Pancreas (tissue), 10 donors: ENCODE measurements around the gene LORICRIN. TPM values are rescaled to one million over a fixed set of nuclear protein-coding genes. Genes with fewer than 3 reads are reported as not detected.

Experiments
- ATAC-seq, 4 donors: fragments of 200-7000 bp; cut with Tn5 transposase; one replicate each; pipeline versions ENCODE4 v1.8.0 to v1.9.1; 2020; ENCODE audit warnings: mild to moderate bottlenecking in 4 of 4, moderate library complexity in 4 of 4
- DNase-seq, 6 donors: peaks; one replicate each; pipeline ENCODE4 v3.0.0-alpha.2; 2020
- FAIRE-seq: peaks from 2 replicates; lab custom pipeline; 2012; peaks lifted over from hg19 to GRCh38; lab: Jason Lieb, UNC
- H3K27ac ChIP-seq, 4 donors: fragments of 200-600 bp; sonication (generic); 1 replicate in 3 of 4; 2 replicates in 1 of 4; pipeline versions ENCODE4 v1.5.0 to v1.8.0; 2020
- H3K27me3 ChIP-seq, 4 donors: fragments of 200-600 bp; one replicate each; pipeline ENCODE4 v1.8.0; 2021
- H3K36me3 ChIP-seq, 3 donors: fragments of 200-600 bp; sonication (generic) in 1 of 3; one replicate each; pipeline versions ENCODE4 v1.5.0 to v1.8.0; 2020 to 2021
- H3K4me1 ChIP-seq, 3 donors: fragments of 200-600 bp; one replicate each; pipeline ENCODE4 v1.8.0; 2021
- H3K4me3 ChIP-seq, 4 donors: fragments of 200-600 bp; sonication (generic) in 2 of 4; one replicate each; pipeline versions ENCODE4 v1.5.0 to v1.8.0; 2020 to 2021
- H3K9me3 ChIP-seq, 4 donors: fragments of 200-600 bp; one replicate each; pipeline ENCODE4 v1.8.0; 2021
- WGBS, 2 donors: extraction: QIAGEN DNeasy Blood & Tissue Kit; methylation state at CpG; one replicate each; pipeline ENCODE4 v1.1.7; 2013; 5-methylcytosine and 5-hydroxymethylcytosine counted together
- intact Hi-C, 3 donors: fragments of 100-400 bp; cut with DNase I; formaldehyde crosslinking; loops; one replicate each; pipeline versions ENCODE4 v1.11.1 to v1.14.2; 2022
- polyA plus RNA-seq, 2 donors: library from polyadenylated mRNA; stranded (reverse); fragments of 200-250 nt; gene quantifications; one replicate each; pipeline ENCODE4 v1.2.3, GENCODE V29; 2013
- total RNA-seq, 6 donors: library from RNA; stranded (reverse); fragmentation: NEBNext Ultra II Directional in 4 of 6; extraction: Animal tissue kit (Norgen Biotek cat#: 25700) in 4 of 6; gene quantifications; one replicate each; pipeline versions ENCODE4 v1.2.1 to v1.2.4, GENCODE V29; 2021 to 2023
- TF ChIP-seq, protein P1 (sequence below), 4 donors: fragments of 200-600 bp; sonication (generic) in 3 of 4; IDR thresholded peaks; one replicate each; pipeline versions ENCODE4 v1.5.0 to v1.8.0; 2021; ENCODE audit warnings: antibody characterized with exemption in 4 of 4
- donor health status: healthy with polysubstance abuse.
- donor health status: DM: no; HTN: no; CAD: no; lungs with moderate emphysema.
- donor health status: DM: no; HTN: no; CAD: no.
- donor health status: control.
- donor health status: control.
- donor health status: Bipolar disorder and iron deficiency.
- donor health status: DM: yes; HTN: yes; CAD: no.
- donor health status: DM: no; HTN: no; CAD: no.
- donor health status: DM: no; HTN: no; CAD: no.
- donor health status: DM: yes; HTN: yes; CAD: no.

The LORICRIN gene, protein sequence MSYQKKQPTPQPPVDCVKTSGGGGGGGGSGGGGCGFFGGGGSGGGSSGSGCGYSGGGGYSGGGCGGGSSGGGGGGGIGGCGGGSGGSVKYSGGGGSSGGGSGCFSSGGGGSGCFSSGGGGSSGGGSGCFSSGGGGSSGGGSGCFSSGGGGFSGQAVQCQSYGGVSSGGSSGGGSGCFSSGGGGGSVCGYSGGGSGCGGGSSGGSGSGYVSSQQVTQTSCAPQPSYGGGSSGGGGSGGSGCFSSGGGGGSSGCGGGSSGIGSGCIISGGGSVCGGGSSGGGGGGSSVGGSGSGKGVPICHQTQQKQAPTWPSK
- total RNA-seq (not detected), polyA plus RNA-seq (not detected)

DNA sequence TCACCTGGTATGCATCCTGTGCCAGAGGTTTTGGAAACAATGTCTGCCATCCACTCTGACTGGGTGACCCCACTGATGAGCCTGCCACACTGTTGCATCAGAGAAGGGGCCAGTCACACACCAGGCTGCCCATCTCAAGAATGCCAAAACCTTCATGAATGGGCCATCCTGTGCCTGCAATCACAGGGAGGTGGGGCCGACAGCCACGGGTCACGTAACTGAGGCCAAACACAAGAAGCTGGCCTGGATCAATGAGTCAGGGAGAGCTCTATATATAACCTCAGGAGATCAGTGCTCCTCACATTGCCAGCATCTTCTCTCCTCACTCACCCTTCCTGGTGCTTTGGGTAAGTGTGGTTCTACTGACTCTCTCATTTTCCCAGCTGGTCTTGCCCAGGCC lies at the start of gene LORICRIN:
TSS of gene LORICRIN (plus strand) at position 301 of the 400 bp plus-strand sequence. CDS start 1,263 bp downstream, outside the sequence.
- ATAC-seq = no peak

DNA sequence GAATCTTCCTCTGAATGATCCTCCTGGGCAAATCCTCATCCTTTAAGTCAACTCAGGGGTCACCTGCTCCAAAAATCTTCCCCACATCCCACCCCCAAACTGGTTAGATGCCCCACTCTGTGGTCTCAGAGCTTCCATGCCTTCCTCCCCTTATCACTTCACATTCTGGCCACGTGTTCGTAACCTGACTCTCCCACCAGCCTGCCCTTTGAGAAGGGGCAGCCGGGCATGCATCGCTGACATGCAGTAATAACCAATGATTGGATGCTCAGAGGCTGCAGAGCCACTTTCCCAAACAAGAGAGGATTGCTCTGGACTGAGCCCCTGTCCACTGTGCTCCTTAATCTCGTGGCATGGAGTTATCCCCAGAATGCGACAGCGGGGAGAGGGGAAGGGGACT lies 49.3 kb upstream of the LORICRIN start:
- Histone ChIP-seq H3K4me3 (no peak overlapping the region), H3K27ac (no peak overlapping the region), H3K36me3 (no peaks in the 10 kb centered on the region), H3K4me1 (no peaks in the 10 kb centered on the region), H3K27me3 (no peaks in the 10 kb centered on the region), H3K9me3 (no peaks in the 10 kb centered on the region)
- no peak for FAIRE-seq
- WGBS, 2 donors = 32 to 33% methylated on average over 7 of the region's 7 CpGs
- TF ChIP-seq, protein P1, sequence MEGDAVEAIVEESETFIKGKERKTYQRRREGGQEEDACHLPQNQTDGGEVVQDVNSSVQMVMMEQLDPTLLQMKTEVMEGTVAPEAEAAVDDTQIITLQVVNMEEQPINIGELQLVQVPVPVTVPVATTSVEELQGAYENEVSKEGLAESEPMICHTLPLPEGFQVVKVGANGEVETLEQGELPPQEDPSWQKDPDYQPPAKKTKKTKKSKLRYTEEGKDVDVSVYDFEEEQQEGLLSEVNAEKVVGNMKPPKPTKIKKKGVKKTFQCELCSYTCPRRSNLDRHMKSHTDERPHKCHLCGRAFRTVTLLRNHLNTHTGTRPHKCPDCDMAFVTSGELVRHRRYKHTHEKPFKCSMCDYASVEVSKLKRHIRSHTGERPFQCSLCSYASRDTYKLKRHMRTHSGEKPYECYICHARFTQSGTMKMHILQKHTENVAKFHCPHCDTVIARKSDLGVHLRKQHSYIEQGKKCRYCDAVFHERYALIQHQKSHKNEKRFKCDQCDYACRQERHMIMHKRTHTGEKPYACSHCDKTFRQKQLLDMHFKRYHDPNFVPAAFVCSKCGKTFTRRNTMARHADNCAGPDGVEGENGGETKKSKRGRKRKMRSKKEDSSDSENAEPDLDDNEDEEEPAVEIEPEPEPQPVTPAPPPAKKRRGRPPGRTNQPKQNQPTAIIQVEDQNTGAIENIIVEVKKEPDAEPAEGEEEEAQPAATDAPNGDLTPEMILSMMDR (IDR thresholded peaks at IDR 0.05) = no peak
- no peak for ATAC-seq
- no peak for DNase-seq
- intact Hi-C loops = no loop called here

More for the DNA sequence above, at the start of gene LORICRIN:
- 72 to 83% methylated on average over 3 of the region's 3 CpGs for WGBS, 2 donors
- no peaks in the 10 kb centered on the region for H3K36me3 ChIP-seq
- peaks cover 0 to 4% (median 4%) of the 10 kb centered on the region in 3 donors for H3K4me1 ChIP-seq
- DNase-seq = no peak
- H3K27me3 ChIP-seq = peaks cover 0 to 17% (median 7%) of the 10 kb centered on the region in 4 donors
- no peak within 1 kb of the TSS for H3K4me3 ChIP-seq
- no peak within 1 kb of the TSS for H3K27ac ChIP-seq
- H3K9me3 ChIP-seq = no peaks in the 10 kb centered on the region
- FAIRE-seq = no peak
- TF ChIP-seq, protein P1 (IDR thresholded peaks at IDR 0.05) = no peak
- intact Hi-C loops = no loop called here

DNA sequence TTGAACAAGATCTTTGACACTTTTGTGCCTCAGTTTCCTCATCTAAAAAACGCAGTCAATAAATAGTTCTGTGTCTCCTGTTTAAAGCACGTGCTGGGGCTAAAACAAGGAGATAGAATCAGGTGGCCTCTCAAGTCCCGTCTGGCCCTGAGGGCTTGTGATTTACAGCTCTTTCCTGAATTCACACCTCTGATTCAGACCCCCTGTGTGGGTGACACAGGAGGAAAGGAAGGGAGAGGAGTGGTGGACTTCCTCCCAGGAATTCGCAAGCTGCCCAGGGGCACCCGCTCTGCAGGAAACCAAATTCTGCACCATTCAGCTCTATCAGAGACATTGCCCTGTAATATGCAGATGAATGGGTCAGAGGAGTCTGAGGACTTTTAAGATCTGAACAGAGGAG lies 47.3 kb upstream of the LORICRIN start:
- Histone ChIP-seq H3K27ac (no peak overlapping the region), H3K27me3 (no peaks in the 10 kb centered on the region), H3K4me1 (no peaks in the 10 kb centered on the region), H3K9me3 (no peaks in the 10 kb centered on the region), H3K36me3 (no peaks in the 10 kb centered on the region), H3K4me3 (no peak overlapping the region)
- ATAC-seq (no peak), DNase-seq (no peak), FAIRE-seq (no peak)
- WGBS, 2 donors = 48 to 52% methylated on average over 5 of the region's 5 CpGs
- TF ChIP-seq, protein P1 (IDR thresholded peaks at IDR 0.05) = no peak
- intact Hi-C loops = no loop called here

DNA sequence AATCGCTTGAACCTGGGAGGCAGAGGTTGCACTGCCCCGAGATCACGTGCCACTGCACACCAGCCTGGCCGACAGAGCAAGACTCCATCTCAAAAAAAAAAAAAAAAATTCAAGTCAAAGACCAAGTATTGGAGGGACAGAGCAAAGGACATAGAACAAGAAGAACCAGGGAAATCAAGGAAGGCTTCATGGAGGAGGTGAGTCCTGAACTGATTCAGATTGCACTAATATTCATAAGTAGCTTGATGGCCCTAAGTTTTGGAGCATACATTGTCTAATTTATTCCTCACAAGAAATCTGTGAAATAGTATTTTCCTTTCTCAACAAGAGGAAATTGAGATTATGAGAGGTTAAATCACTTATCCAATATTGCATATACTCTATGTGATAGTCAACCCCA lies 46.0 kb upstream of the LORICRIN start:
- Histone ChIP-seq H3K27ac (no peak overlapping the region), H3K9me3 (no peaks in the 10 kb centered on the region), H3K27me3 (no peaks in the 10 kb centered on the region), H3K36me3 (no peaks in the 10 kb centered on the region), H3K4me1 (no peaks in the 10 kb centered on the region), H3K4me3 (no peak overlapping the region)
- DNase-seq (no peak), FAIRE-seq (no peak), ATAC-seq (no peak)
- TF ChIP-seq, protein P1 (IDR thresholded peaks at IDR 0.05) = no peak
- 87 to 88% methylated on average over 4 of the region's 4 CpGs for WGBS, 2 donors
- intact Hi-C loops = no loop called here

DNA sequence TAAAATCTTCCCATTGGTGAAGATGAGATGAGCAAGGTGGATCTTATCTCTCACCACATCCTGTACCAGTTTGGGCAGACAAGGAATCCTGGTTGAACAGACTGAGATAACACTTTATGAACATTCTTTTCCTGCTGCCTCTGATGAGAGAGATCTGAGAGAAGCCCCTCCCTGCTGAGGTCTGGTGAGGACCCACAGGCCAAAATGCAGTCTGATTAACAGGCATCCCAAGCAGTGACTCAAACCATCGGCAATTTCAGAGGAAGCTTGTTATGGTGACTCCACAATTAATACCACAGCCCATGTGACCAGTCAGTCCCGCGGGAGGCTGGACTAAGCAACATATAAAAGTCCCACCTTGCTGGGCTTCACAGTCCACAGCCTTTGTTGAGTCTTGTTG lies 42.3 kb upstream of the LORICRIN start, which contains the start of gene PRR9:
TSS of gene PRR9 (plus strand) at position 373 of the 400 bp plus-strand sequence. CDS start 561 bp downstream, outside the sequence.
- no peak within 1 kb of the TSS for H3K27ac ChIP-seq
- H3K36me3 ChIP-seq = no peaks in the 10 kb centered on the region
- TF ChIP-seq, protein P1 (IDR thresholded peaks at IDR 0.05) = no peak
- H3K9me3 ChIP-seq = no peaks in the 10 kb centered on the region
- no peaks in the 10 kb centered on the region for H3K27me3 ChIP-seq
- no peak for FAIRE-seq
- no peak for DNase-seq
- WGBS, 2 donors = 82 to 84% methylated on average over 3 of the region's 3 CpGs
- no peaks in the 10 kb centered on the region for H3K4me1 ChIP-seq
- intact Hi-C loops = no loop called here
- no peak for ATAC-seq
- H3K4me3 ChIP-seq = no peak within 1 kb of the TSS
